GM12874 (cell line): ENCODE results near the gene C5orf47.

Experiments used
- TF ChIP-seq, protein P1 (sequence below): IDR thresholded peaks from 2 replicates; pipeline ENCODE4 v1.5.1; 2011; ENCODE audit warnings: low read depth, mild to moderate bottlenecking, control low read depth, low read length, moderate library complexity; ENCODE audit not compliant: insufficient read depth

Gene C5orf47, protein sequence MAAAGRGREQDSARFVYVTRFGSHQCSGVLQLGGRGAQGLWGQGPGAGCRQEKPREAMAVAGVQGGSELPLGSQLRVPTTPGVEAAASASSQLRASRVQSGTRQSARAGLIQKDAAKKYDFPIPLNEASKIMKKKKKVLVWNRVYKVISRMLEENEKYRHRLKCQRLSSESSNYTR

DNA sequence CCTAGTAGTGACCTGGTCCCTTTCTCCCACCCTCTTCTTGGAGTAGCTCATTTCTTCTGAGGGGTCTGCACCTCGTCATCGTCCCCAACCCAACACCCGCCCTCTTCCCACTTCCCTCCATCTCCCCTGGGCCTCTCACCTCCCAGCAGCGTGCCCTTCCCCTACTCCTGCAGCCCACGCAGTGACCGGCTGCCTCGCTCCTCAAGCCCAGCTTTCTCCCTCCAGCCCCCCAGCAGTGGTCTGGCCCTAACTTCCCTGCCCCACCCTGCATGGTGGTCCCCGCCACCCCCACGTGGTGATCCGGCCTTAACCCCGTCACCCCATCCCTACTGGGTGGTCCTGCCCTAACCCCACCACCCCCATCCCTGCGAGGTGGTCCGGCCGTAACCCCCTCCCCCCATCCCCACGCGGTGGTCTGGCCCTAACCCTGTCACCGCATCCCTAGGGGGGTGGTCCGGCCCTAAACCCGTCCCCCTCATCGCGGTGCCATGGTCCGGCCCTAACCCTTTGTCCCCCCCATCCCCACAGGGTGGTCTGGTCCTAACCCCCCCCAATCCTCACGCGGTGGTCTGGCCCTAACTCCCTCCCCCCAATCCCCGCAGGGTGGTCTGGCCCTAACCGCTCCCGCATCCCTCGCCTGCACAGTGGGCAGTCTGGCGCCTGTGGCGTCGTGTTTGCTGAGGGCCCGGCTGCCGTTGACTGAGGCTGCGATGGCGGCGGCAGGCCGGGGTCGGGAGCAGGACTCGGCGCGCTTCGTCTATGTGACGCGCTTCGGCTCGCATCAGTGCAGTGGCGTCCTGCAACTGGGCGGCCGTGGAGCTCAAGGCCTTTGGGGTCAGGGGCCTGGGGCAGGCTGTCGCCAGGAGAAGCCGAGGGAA is at the start of gene C5orf47:
C5orf47 (plus strand) TSS at position 617 of the 878 bp plus-strand sequence; CDS start at position 711, 94 bp downstream.
- TF ChIP-seq, protein P1, sequence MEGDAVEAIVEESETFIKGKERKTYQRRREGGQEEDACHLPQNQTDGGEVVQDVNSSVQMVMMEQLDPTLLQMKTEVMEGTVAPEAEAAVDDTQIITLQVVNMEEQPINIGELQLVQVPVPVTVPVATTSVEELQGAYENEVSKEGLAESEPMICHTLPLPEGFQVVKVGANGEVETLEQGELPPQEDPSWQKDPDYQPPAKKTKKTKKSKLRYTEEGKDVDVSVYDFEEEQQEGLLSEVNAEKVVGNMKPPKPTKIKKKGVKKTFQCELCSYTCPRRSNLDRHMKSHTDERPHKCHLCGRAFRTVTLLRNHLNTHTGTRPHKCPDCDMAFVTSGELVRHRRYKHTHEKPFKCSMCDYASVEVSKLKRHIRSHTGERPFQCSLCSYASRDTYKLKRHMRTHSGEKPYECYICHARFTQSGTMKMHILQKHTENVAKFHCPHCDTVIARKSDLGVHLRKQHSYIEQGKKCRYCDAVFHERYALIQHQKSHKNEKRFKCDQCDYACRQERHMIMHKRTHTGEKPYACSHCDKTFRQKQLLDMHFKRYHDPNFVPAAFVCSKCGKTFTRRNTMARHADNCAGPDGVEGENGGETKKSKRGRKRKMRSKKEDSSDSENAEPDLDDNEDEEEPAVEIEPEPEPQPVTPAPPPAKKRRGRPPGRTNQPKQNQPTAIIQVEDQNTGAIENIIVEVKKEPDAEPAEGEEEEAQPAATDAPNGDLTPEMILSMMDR = no peak

DNA sequence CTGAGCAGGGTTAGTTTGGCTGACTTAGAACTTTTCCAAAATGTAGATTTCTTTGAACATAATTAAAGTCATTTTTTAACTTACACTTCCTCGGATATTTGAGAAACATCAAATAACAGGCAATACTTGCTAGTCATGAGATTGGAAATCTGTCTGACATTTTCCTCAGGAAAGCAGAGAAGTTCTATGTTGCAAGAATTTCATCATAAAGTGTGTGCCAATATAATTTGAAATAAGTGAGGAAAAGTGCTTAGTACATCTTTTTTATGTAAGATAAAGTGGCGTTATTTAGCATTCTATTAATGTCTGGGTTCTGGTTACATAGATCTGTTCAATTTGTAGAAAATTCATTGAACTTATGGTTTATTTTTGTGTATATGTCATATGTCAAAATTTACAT is 48.7 kb upstream of the C5orf47 start:
- TF ChIP-seq, protein P1 = no peak

DNA sequence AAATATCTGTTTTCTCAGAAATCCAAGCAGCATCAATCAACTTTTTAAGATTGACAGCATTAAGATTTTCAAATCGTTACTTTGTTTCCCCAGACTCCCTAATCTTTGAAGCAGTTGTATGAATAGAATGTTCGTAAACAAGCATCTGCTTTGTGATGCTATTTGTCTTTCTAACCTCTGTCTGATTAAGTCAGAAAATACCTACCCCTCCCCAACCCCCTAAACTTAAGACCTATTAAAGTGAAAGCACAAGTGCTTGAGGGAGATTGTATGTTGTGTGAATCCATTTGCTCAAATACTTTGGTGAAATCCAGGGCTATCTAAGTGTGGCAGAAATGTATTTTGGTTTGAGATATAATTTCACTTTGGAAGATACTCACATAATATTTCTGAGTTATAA is 47.9 kb upstream of the C5orf47 start:
- TF ChIP-seq, protein P1 = no peak

DNA sequence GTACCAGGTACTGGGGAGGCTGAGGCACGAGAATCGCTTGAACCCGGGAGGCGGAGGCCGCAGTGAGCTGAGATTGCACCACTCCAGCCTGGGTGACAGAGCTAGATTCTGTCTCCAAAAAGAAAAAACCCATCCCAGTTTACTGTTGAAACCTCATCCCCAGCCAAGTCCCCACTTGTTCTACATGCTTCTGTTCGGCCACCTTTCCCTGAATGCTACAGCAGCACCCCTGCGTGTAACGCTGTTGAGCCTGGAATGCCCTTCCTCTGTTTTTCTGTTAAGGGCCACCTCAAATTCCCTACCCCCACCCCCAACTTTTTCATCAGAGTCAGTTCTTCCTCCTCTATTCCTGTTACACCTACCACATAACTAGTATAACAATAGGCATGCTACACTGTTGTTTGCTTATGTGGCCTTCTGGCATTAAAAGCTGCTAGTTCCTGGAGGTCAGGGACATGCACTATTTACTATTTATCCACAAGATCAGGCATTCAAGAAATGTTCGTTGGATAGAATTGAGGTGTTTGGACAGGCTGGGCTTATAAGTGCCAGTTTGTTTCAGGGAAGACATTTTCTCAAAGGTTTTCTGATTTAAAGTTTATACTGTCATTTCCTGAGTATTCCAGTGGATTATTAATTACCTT is 47.1 kb upstream of the C5orf47 start:
- TF ChIP-seq, protein P1 = no peak

DNA sequence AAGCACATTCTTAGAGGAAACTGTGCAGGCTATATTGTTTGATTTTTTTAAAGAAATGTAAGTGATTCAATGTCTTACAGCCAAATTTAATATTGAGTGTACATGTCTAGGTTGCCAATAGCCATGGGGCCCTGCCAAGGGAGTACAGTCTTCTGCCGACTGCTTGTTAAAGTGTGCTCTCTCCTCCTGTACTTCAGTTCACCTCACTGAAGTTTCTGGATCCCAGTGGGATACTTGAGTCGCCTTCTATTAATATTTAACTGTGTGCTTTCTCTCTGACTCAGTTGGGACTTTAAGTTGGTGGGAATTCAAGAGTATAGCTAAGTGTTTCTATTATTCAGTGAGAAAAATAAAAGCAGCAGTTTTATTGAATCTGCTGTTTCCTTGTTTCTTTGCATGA is 44.5 kb upstream of the C5orf47 start:
- TF ChIP-seq, protein P1 = no peak

DNA sequence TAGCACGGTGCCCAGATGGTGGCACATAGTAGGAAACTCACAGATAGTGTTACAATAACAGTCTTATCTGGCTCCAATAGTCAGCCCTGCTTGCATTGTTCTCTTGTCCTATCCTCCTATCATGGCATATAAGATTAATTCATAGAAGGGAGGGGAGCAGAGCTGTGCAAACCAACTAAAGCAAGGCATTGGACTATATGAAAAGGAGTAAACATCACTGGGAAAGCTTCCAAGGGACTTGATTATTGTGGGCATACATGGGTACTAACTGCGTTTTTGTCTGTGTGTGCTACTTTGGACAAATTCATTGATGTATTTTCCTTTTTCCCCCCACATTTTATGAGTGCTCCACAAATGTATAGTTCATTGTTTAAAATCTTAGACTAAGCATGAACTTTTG is 43.8 kb upstream of the C5orf47 start:
- TF ChIP-seq, protein P1 = no peak

DNA sequence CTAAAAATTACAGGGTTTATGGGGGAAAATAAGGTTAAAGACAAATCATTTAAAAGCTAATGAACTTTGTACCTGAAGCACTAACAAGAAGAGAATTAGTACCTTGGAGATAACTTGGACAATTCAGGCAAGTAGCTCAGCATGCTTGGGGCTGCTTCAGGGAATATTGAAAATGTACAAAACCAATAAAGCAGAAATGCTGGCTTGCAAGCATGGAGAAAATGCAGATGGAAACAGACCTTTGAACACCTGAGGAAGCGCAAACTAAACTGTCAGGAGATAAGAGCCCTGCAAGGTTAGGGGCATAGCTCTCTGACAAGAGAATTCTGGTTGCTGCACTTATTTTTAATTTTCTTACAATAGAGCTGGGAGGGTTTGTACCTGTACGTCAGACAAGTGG is 42.6 kb upstream of the C5orf47 start:
- TF ChIP-seq, protein P1 = no peak
